Gastrocnemius medialis (tissue), 4 donors: ENCODE data around the gene RYR2.

Experiments
- CTCF ChIP-seq, 5 experiments: fragments of 450-650 bp in 3 of 5; fragments of 200-600 bp in 2 of 5; sonication (generic) in 2 of 5; IDR thresholded peaks in 4 of 5; conservative IDR thresholded peaks in 1 of 5; 1 replicate in 4 of 5; 2 replicates in 1 of 5; pipeline ENCODE4 v1.5.1; 2016 to 2019; ENCODE audit warnings: antibody characterized with exemption in 5 of 5, mild to moderate bottlenecking in 3 of 5, moderate library complexity in 3 of 5
- POLR2A ChIP-seq, 2 donors: fragments of 450-650 bp; IDR thresholded peaks; one replicate each; pipeline ENCODE4 v1.6.1; 2017; ENCODE audit warnings: antibody characterized with exemption in 2 of 2, mild to moderate bottlenecking in 2 of 2, moderate library complexity in 2 of 2

- no peak for TF ChIP-seq CTCF (IDR thresholded peaks at IDR 0.05 in 4 of 5, conservative IDR thresholded peaks at IDR 0.05 in 1 of 5)
- no peak for TF ChIP-seq POLR2A (IDR thresholded peaks at IDR 0.05)
These were observed 352.3 kb downstream of the RYR2 start for GRCh38 chr1:237394281-237394680.
